Brain pericyte (primary cell): ENCODE results near the gene CSTB.
"Not testable (repeated sequence)": the region's sequence is repeated elsewhere in the genome, so short reads cannot be mapped to it uniquely, and the experiment has no call there.

ENCODE experiments used
- DNase-seq: peaks from one replicate; pipeline ENCODE4 v3.0.0-alpha.2; 2012; ENCODE audit warnings: low read depth, low spot score

CSTB gene

GRCh38 chr21:43775795-43776430, at the start of gene CSTB:
Gene CSTB (minus strand): TSS chr21:43776308. CDS start chr21:43776269, 39 bp downstream.
- no peak for DNase-seq

GRCh38 chr21:43825242-43825935, 49.3 kb upstream of the CSTB start:
- DNase-seq: no peak

GRCh38 chr21:43824333-43825241, 48.5 kb upstream of the CSTB start:
- DNase-seq: no peak

GRCh38 chr21:43822741-43823140, 46.6 kb upstream of the CSTB start:
- DNase-seq: not testable (repeated sequence)

GRCh38 chr21:43822166-43822565, 46.1 kb upstream of the CSTB start:
- DNase-seq: not testable (repeated sequence)

- DNase-seq: no peak
These were observed 44.4 kb upstream of the CSTB start for GRCh38 chr21:43820466-43820865.

- DNase-seq: no peak
These were observed 43.6 kb upstream of the CSTB start for GRCh38 chr21:43819511-43820405.

- DNase-seq: no peak
These were observed 42.6 kb upstream of the CSTB start for GRCh38 chr21:43818685-43819084.

- DNase-seq: no peak
These were observed 41.3 kb upstream of the CSTB start for GRCh38 chr21:43817157-43818086.

- DNase-seq: no peak
These were observed 40.5 kb upstream of the CSTB start for GRCh38 chr21:43816611-43817071.

GRCh38 chr21:43815991-43816390, 39.9 kb upstream of the CSTB start:
- DNase-seq: no peak

GRCh38 chr21:43815107-43815613, 39.1 kb upstream of the CSTB start:
- no peak for DNase-seq

GRCh38 chr21:43814215-43815106, 38.4 kb upstream of the CSTB start:
- no peak for DNase-seq

GRCh38 chr21:43813656-43813980, 37.5 kb upstream of the CSTB start:
- DNase-seq: no peak

- DNase-seq: no peak
These were observed 37.0 kb upstream of the CSTB start for GRCh38 chr21:43812957-43813655.

GRCh38 chr21:43812139-43812821, 36.2 kb upstream of the CSTB start:
- DNase-seq: no peak

- DNase-seq: no peak
These were observed 35.4 kb upstream of the CSTB start for GRCh38 chr21:43811262-43812105.
